Measurements from ENCODE around the gene UTS2R. TPM values are rescaled to one million over a fixed set of nuclear protein-coding genes. Genes with fewer than 3 reads are reported as not detected.

UTS2R gene
- total RNA-seq, 1 donor from 2014 or later, result 6.5 TPM

- Mint-ChIP-seq H3K4me3 (no peak overlapping the region), H3K27me3 (ENCODE audit: low read depth) (no peaks in the 10 kb centered on the region), H3K27ac (no peak overlapping the region), H3K36me3 (peaks cover 15% of the 10 kb centered on the region), H3K9me3 (no peaks in the 10 kb centered on the region), H3K4me1 (no peaks in the 10 kb centered on the region)
- no peak for DNase-seq (ENCODE audit: low spot score in 2 of 2, unreplicated experiment in 2 of 2)
- no peak for TF ChIP-seq CTCF (IDR thresholded peaks at IDR 0.05; ENCODE audit: unreplicated experiment)
Observed at GRCh38 chr17:82397449-82398335, 26.1 kb downstream of the UTS2R start.

GRCh38 chr17:82399041-82399441 lies 27.5 kb downstream of the UTS2R start:
- H3K4me3 Mint-ChIP-seq, result no peak overlapping the region
- no peaks in the 10 kb centered on the region for H3K9me3 Mint-ChIP-seq
- no peaks in the 10 kb centered on the region for H3K4me1 Mint-ChIP-seq
- peaks cover 17% of the 10 kb centered on the region for H3K36me3 Mint-ChIP-seq
- DNase-seq (ENCODE audit: low spot score in 2 of 2, unreplicated experiment in 2 of 2), result no peak
- no peak overlapping the region for H3K27ac Mint-ChIP-seq
- no peaks in the 10 kb centered on the region for H3K27me3 Mint-ChIP-seq (ENCODE audit: low read depth)
- no peak for TF ChIP-seq CTCF (IDR thresholded peaks at IDR 0.05; ENCODE audit: unreplicated experiment)

GRCh38 chr17:82399601-82400101 lies 28.1 kb downstream of the UTS2R start:
- no peak for TF ChIP-seq CTCF (IDR thresholded peaks at IDR 0.05; ENCODE audit: unreplicated experiment)
- H3K9me3 Mint-ChIP-seq, result no peaks in the 10 kb centered on the region
- no peak overlapping the region for H3K27ac Mint-ChIP-seq

DNA sequence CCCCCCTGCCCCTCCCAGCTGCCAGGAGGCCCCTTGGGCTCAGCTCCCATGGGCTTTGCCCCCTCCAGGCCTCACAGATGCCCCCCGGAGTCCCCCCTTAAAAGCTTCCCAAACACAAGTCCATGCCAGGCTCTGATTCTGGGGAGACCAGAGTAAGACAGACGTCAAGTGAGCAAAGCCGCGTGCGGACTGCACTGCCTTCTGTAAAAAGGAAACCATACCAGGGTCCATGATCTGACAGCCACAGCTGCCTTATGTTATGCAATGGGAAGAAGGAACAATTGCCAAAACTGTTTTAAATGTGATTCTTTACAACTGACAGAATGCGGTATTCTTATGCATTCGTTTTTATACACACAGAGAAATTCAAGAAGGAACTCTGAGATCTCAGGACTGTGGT lies 28.6 kb downstream of the UTS2R start:
- H3K27me3 Mint-ChIP-seq (ENCODE audit: low read depth), result no peaks in the 10 kb centered on the region
- DNase-seq (ENCODE audit: low spot score in 2 of 2, unreplicated experiment in 2 of 2), result no peak
- H3K4me3 Mint-ChIP-seq, result no peak overlapping the region
- H3K27ac Mint-ChIP-seq, result no peak overlapping the region
- no peaks in the 10 kb centered on the region for H3K9me3 Mint-ChIP-seq
- TF ChIP-seq CTCF (IDR thresholded peaks at IDR 0.05; ENCODE audit: unreplicated experiment), result no peak
- H3K4me1 Mint-ChIP-seq, result no peaks in the 10 kb centered on the region
- peaks cover 14% of the 10 kb centered on the region for H3K36me3 Mint-ChIP-seq

More at GRCh38 chr17:82399601-82400101, 28.1 kb downstream of the UTS2R start:
- no peak for DNase-seq (ENCODE audit: low spot score in 2 of 2, unreplicated experiment in 2 of 2)
- Mint-ChIP-seq H3K4me1 (no peaks in the 10 kb centered on the region), H3K36me3 (peaks cover 15% of the 10 kb centered on the region), H3K4me3 (no peak overlapping the region), H3K27me3 (ENCODE audit: low read depth) (no peaks in the 10 kb centered on the region)

DNA sequence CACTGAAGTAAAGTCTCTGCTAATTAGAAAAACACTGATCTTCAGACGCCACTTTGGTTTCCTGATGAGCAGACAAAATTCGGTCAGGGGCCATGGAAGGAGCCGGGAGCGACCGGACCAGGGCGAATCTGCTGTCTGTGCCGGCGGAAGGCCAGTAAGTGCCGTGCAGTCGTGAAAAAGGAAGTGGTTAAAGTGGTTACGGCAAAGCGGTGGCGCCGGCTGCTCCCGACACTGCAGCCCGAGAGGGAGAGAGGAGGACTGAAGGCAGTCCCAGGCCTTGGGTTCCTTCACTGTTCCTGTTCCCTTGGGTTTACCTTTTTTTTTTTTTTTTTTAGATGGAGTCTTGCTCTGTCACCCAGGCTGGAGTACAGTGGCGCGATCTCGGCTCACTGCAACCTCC lies 29.3 kb downstream of the UTS2R start:
- DNase-seq (ENCODE audit: low spot score in 2 of 2, unreplicated experiment in 2 of 2), result no peak
- no peak for TF ChIP-seq CTCF (IDR thresholded peaks at IDR 0.05; ENCODE audit: unreplicated experiment)
- H3K36me3 Mint-ChIP-seq, result peaks cover 15% of the 10 kb centered on the region
- H3K4me3 Mint-ChIP-seq, result no peak overlapping the region
- no peaks in the 10 kb centered on the region for H3K4me1 Mint-ChIP-seq
- no peaks in the 10 kb centered on the region for H3K9me3 Mint-ChIP-seq
- H3K27me3 Mint-ChIP-seq (ENCODE audit: low read depth), result no peaks in the 10 kb centered on the region
- H3K27ac Mint-ChIP-seq, result no peak overlapping the region
